22Rv1 (cell line): ENCODE data around the gene ZRSR2.

Source experiments
- ZFX ChIP-seq: fragments of 450-650 bp; IDR thresholded peaks from 2 replicates; pipeline ENCODE4 v1.6.1; 2017; ENCODE audit warnings: antibody characterized with exemption, borderline replicate concordance
- TF ChIP-seq, protein P1 (sequence below): fragments of 450-650 bp; IDR thresholded peaks from 2 replicates; pipeline ENCODE4 v1.5.1; 2017; ENCODE audit warnings: mild to moderate bottlenecking

DNA sequence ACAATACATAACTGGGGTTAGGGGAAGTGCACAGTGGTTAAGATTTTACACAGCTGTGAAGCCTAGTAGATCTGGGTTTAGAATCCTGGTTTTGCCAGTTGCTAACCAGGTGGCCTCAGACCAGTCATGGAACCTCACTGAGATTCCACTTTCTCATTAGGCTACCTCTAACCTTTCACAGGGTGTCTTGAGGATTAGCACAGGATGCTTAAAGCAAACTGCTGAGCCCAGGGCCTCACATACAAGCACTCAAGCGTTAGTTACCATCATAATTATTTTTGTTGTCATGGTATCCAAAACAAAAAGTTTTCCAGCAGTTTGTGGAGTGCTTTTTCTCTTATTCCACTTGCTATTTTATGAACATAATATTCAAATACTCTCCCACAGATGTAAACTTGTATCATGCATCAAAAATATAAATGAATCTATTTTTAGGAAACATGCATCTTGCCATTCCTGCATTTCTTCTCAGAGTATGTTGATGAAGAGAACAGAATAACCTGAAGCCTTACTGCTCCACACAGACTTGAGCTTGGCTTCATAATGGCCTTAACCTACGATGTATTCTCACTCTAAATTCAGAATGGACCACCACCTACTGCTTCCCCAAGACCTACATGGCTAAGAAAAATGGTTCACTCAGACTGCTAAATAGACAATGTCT, 51.7 kb downstream of the ZRSR2 start:
- TF ChIP-seq, protein P1, sequence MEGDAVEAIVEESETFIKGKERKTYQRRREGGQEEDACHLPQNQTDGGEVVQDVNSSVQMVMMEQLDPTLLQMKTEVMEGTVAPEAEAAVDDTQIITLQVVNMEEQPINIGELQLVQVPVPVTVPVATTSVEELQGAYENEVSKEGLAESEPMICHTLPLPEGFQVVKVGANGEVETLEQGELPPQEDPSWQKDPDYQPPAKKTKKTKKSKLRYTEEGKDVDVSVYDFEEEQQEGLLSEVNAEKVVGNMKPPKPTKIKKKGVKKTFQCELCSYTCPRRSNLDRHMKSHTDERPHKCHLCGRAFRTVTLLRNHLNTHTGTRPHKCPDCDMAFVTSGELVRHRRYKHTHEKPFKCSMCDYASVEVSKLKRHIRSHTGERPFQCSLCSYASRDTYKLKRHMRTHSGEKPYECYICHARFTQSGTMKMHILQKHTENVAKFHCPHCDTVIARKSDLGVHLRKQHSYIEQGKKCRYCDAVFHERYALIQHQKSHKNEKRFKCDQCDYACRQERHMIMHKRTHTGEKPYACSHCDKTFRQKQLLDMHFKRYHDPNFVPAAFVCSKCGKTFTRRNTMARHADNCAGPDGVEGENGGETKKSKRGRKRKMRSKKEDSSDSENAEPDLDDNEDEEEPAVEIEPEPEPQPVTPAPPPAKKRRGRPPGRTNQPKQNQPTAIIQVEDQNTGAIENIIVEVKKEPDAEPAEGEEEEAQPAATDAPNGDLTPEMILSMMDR, result no peak
- no peak for TF ChIP-seq ZFX
